Left forelimb (tissue), 1 donor: ENCODE measurements around the gene PHF10.
"Not testable (repeated sequence)": the region's sequence is repeated elsewhere in the genome, so short reads cannot be mapped to it uniquely, and the experiment has no call there.

Experiments used
- DNase-seq: peaks from one replicate; pipeline ENCODE4 v3.0.0-alpha.2; 2018; ENCODE audit warnings: low spot score

PHF10 gene

DNA sequence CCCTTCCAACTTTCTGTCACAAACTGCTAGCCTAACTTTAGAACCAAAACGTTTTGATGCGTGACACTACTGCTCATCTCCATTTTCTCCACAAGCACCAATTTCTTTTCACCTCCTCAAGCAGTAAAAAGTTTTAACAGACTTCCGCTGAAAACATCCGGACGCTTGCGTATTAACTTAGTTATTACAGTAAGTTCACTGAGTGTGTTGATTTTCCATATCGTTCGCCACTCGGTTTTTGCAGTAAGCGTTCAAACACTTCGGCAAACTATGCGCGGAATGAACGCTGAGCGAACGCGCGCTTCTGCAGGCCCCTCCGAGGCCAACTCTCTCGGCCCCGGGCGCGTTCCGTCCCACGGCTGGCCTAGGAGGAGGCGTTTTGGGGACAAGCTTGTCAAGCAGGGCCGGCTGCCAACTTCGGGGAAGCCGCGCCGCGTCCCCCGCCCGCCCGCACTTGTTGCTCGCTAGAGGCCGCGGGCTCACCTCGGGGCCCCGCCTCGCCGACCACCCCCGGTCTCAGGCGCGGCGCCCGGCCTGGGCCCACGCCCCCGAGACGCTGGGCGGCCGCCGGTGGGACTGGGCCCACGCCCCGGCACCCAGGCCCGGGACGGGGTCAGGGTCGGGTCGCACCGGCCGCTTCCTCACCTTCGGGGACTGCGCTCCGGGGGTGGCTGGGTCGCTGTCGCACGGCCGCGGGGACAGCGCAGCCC is 945 bp downstream of the PHF10 start:
- DNase-seq: peak; percentile 87

DNA sequence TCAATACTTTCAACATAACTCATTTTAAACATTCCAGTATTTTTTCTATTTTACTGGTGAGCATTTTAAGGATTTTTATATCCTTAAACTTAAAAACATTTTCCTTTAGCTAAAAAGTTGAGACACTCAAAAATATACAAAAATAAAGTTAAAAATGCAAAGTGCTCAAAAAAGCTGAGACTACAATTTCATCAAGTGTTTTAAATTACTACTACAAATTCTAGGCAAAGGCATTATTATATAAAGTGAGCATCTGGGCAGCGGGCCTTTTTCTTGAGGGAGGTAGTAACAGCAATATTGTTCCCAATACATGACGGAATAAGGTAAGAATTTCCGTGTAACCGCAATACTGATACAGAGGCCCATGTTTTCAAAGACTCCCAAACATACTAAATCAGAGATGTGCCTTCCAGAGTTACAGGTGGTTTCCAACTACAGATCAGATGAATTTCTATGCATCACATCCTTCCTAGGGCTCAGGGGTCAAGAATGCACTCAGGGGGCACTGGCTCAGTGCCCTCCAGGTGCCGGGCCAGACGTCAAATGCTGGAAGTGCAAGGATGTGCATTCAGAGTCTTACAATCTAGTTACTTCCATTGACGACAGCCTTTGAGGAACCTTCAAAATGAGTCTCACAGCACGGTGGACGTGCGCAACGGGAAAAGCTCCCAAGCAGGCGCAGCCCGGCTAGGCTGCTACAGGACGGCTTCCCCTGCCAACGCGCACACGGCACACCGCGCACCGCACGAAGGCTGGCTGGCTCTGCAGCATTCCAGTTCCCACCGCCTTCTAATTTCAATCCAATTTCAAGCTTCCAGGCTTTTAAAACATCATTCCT is 1.7 kb downstream of the PHF10 start:
- no peak for DNase-seq

GRCh38 chr6:169720207-169720855 is 4.0 kb downstream of the PHF10 start:
- no peak for DNase-seq

DNA sequence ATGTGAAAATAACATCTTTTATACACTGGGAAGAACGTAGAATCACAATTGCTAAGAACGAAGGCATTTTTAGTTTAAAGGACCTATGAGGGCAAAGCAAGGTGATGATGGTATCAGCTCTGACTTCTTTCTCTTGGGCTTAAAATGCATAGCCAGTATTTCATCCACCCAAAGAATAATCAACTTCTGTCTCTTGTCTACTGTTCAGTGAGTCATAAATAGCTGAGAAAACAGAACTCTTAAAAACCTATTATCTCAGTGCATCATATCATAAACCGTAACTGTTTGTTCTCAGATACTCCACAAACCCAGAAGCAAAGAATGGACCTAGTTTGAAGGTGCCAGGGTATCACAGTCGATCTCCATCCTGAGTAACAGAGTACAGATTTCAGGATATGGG is 5.2 kb downstream of the PHF10 start:
- no peak for DNase-seq

GRCh38 chr6:169714595-169714994 is 9.7 kb downstream of the PHF10 start:
- DNase-seq: no peak

DNA sequence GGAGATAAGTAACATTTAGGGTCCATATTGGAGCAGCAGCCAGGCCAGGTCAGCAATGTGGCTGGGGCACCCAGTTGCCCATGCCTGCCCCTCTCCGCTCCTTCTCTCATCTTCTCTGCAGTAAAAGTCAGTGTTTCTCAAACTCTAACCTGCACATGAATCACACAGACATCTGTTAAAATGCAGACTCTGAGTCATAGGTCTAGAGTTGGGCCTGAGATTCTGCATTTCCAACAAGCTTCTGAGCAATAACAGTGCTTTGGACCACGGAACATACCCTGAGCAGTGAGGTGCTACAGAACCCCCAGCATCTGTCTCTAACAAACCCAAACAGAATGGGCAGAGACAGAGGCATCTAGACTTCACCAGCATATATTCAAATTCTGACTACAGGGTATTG is 10.1 kb downstream of the PHF10 start:
- no peak for DNase-seq

- no peak for DNase-seq
Measured at GRCh38 chr6:169710009-169710408, 14.3 kb downstream of the PHF10 start.

- DNase-seq: no peak
Measured at GRCh38 chr6:169709293-169709692, 15.0 kb downstream of the PHF10 start.

DNA sequence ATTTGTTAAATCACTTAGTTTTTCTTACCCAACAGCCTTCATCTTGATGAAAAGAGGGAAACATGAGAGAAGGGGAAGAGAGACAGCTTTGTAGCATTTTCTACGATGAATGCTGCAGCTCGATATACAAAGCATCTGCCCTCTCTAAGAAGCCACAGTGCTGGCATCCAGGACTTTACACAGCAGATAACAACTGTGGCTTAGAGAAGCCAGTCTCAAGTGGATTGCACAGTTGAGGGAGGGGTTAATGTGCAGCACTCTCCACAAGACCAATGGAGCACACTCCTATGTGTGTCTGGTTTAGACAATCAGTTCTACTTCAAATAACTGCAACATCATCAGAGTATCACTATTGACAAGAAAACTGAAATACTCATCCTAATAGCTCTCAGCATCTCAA is 16.5 kb downstream of the PHF10 start:
- DNase-seq: no peak

DNA sequence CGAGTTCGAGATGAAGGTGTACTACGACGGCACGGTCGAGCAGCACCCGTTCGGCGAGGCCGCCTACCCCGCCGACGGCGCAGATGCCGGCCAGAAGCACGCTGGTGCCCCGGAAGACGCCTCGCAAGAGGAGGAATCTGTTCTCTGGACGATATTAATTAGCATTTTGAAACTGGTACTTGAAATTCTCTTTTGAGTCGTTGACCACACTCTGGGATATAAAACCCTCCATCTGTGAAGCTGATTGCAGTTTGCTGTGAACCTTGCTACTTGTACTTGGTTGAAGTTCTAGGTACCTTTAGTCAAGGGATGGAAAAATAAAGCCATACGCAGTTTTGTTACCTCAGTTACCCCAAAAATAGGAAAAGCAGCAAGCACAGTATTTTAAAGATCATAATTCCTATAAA is 21.5 kb downstream of the PHF10 start:
- no peak for DNase-seq

DNA sequence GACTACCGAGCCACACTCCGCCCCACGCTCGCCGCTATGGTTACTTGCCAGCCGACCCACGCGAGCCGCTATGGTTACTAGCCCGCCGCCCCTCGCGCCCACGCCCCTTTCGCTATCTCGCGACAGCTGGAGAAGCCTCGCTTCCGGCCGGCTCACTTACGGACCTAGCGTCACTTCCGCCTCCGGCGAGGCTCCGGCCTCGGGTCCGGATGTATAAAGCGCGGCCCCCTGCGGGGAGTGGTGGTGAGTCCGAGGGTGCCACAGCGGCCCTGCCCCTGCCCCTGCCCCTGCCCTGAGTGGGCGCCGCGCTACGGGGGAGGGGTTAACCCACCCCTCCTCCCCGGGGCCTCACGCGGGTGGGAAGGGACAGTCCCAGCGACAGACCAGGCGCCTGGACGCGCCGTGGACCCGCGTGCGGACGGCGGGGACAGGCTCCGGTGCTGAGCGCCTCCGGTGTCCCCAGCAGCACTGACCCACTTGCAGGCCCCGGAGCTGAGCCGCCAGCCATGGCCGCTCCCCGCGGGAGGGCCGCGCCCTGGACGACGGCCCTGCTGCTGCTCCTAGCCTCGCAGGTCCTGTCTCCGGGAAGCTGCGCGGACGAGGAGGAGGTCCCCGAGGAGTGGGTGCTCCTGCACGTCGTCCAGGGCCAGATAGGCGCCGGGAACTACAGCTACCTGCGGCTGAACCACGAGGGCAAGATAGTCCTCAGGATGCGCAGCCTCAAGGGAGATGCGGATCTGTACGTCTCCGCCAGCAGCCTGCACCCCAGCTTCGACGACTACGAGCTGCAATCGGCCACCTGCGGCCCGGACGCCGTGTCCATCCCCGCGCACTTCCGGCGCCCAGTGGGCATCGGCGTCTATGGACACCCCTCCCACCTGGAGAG is 22.1 kb downstream of the PHF10 start, which contains the start of the genes C6orf120 and WDR27:
C6orf120 (plus strand) TSS at position 173 of the 886 bp plus-strand sequence; CDS start at position 507, 334 bp downstream.
WDR27 (minus strand) TSS at position 76 of the 886 bp plus-strand sequence. CDS start 13,024 bp downstream, outside the sequence.
- peak; percentile 98 for DNase-seq

DNA sequence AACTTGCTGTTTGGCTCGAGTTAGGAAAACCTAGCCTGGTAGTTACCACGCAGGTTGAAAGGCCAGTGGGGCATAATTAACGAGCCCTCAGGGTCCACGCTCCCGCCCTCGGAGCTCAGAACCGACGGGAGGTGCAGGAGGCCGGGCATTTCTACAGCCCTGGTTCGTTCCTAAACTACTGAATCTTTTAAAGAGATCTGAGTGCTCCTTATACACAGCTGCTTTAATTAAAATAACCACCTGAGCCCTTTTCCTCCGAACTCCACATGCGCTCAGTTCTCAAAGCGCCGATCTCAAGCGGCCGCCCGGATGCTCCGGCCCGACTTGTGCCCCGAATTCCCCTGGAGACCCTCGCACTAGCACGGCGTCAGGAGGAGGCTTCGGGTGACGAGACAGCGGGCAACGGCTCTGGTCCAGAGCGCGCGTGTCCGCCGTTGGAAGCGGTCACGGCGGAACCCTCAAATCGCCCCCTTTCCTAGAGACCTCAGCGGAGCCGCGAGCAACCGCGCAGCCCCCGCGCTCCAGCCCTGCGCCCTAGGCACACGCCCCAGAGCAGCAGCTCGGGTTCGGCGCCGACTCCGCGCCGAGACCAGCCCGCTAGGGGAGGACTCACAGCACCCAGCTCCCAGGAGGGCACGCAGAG is 22.9 kb downstream of the PHF10 start:
- DNase-seq: no peak

- DNase-seq: no peak
Measured at GRCh38 chr6:169700296-169700695, 24.0 kb downstream of the PHF10 start.

GRCh38 chr6:169697115-169697514 is 27.2 kb downstream of the PHF10 start:
- not testable (repeated sequence) for DNase-seq

DNA sequence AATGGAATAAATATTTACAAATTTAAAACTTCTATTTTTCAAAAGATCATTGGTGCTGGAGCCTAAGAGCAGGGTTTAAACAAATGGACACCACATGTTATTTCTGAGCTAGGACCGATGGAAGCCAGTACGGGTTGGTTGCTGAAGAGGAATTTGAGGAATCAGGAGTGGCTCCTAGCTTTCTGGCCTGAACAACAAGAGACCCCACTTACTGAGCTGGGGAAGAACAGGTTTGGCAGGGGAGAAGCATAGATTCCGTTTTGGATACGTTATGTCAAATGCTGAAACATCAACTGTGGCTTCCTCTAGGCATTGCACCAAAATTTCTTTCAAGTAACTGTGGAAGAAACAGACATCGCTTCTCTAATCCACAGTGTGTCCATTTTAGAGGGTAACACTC is 29.2 kb downstream of the PHF10 start:
- DNase-seq: no peak

GRCh38 chr6:169692516-169692915 is 31.8 kb downstream of the PHF10 start:
- DNase-seq: no peak

DNA sequence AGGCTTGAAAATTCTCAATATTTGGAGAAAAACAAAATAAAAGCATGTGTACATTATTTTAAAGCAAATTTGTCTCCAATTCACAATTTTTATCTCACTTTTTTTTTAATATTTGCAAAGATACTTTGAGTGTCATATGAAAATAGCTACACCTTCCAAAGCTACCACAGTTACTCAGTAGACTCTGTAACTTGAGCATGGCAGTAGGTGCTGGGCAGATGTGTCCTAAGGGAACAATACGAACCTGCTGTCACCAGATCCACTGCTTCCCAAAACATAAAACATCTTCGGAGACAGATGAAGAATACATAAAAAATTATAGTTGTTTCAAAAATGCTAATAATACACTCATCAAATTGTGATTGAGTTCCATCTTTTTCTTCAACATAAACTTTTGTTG is 33.0 kb downstream of the PHF10 start:
- no peak for DNase-seq

GRCh38 chr6:169689287-169689686 is 35.0 kb downstream of the PHF10 start:
- no peak for DNase-seq

DNA sequence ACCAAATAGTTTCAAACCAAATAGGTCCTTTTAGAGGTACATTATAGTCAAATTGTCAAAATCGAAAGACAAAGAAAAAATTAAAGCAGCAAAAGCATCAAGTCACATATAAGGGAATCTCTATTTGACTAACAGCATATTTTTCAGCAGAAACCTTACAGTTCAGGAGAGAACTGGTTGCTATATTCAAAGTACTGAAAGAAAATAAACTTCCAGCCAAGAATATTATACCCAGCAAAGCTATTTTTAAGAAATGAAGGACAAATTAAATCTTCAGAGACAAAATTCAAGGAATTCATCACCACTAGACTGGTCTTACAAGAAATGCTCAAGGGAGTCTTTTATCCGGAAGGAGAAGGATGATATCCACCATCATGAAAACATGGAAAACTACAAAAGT is 38.4 kb downstream of the PHF10 start:
- DNase-seq: no peak

GRCh38 chr6:169684056-169684455 is 40.2 kb downstream of the PHF10 start:
- DNase-seq: no peak

GRCh38 chr6:169678342-169678741 is 46.0 kb downstream of the PHF10 start:
- no peak for DNase-seq
